GM18508 (cell line): Measurements from ENCODE around the gene UPK1A.
A peak's percentile ranks its signal among the peaks of the same experiment; 100 is the strongest.

Experiments used
- ATAC-seq: cut with Tn5 transposase; IDR thresholded peaks from one replicate; pipeline ENCODE4 v1.9.1; 2021; ENCODE audit warnings: moderate number of reproducible peaks; ENCODE audit not compliant: insufficient read depth, unreplicated experiment

The UPK1A gene

DNA sequence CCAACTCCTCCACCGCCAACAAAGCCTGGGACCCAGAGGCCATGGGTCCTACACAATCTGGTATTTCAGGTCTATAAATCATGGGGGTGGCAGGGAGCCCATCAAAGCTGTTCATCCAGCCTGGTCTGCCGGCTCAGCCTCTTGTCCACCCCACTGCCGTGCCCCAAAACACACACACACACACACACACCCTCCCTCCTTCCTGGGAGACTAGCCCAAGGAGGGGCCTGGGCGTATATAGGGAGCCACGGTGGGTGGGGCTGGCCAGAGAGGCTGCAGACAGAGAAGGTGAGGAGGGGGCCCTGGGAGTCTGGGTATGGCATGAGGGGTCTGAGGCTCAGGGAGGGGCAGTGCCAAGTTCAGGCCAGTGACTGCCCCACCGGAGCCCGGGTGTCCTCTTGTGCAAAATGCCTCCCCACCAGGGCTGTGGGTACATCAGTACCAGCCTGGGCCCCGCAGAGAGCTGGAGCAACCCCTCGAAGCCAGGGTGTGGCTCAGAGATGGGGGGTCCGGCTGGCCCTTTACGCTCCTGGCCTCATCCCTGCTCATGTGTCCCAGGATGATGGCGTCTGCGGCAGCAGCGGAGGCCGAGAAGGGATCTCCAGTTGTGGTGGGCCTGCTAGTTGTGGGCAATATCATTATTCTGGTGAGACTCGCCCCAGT lies at the start of gene UPK1A:
UPK1A (plus strand) TSS at position 267 of the 663 bp plus-strand sequence; CDS start at position 563, 296 bp downstream.
- ATAC-seq, result no peak

DNA sequence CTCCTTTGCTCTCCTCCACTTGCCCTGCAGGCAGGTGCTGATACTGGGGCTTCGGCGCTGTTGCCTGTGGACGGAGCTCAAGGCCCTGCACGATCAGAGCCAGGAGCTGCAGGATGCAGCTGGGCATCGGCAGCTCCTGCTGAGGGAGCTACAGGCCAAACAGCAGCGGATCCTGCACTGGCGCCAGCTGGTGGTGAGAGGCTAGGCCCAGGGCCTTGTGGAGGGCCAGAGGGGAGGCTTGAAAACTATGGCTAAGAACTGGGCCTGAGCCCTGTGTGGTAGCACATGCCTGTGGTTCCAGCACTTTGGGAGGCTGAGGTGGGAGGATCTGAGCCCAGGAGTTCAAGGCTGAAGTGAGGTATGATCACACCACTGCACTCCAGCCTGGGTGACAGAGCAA lies 47.5 kb upstream of the UPK1A start:
- ATAC-seq, result no peak

DNA sequence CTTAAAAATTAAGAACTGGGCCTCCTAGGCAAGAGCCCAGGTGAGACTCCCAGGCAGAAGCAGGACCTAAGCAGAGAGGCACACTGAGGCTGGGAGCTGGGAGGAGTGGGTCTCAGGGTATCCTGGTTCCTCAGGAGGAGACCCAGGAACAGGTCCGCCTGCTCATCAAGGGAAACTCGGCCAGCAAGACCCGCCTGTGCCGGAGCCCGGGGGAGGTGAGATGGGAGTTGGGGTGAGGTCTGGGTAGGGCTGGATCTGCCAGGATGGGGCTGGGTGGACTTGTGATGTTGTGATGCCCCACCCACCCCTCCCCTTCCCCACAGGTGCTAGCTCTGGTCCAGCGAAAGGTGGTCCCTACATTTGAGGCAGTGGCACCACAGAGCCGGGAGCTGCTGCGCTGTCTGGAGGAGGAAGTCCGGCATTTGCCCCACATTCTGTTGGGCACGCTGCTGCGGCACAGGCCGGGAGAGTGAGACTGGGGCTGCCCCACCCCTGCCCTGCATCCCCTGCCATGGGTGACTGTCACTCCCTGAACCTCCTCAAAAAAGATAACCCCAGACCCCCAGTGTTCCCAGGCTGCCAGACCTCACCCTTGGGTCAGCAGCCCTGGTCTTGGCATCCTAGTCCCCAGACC lies 46.9 kb upstream of the UPK1A start:
- ATAC-seq, result no peak

DNA sequence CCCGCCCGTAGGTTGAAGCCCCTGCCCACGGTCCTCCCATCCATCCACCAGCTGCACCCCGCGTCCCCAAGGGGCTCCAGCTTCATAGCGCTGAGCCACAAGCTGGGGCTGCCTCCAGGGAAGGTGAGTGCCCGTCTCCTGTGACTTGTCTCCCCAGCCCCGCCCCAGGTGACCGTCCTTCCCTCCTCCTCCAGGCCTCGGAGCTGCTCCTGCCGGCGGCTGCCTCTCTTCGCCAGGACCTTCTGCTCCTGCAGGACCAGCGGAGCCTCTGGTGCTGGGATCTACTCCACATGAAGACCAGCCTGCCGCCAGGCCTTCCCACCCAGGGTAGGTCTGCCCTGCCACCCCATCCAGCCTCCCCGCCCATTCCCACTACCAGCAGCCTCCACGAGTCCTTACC lies 46.3 kb upstream of the UPK1A start:
- no peak for ATAC-seq

DNA sequence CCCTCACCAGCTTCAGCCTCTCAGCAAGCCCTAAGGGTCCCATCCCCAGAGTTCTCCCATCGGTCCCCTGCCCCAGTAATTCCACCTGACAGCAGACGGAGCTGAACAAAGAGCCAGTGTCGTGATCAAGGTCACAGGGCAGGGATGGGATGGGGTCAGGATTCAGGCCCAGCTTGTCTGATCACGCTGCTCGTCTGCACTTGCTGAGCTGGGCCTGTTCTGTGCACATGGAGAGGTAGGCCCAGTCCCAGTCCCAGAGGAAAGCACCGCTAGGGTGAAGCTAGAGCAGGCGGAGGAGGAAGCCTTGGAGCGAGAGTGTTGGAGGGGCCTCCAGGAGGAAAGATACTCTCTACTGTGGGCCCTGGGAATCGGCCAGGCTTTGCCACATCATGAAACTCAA lies 44.6 kb upstream of the UPK1A start:
- ATAC-seq, result no peak

DNA sequence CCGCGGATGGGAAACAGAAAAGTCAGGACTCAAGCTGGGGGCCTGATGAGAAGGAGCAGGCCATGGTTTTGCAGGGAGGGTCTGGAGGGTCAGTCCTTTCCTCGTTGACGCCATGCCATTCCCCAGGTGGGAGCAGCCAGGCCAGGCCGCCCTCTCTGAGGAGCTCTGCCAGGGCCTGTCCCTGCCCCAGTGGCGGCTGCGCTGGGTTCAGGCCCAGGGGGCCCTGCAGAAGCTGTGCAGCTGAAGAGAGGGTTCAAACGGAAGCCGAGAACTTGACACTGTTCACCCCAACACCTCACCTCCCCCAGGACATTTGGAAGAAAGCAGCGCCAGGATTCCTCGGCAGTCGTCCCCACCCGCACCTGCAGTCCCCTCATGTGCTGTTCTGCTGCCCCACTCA lies 43.6 kb upstream of the UPK1A start:
- ATAC-seq, result no peak

DNA sequence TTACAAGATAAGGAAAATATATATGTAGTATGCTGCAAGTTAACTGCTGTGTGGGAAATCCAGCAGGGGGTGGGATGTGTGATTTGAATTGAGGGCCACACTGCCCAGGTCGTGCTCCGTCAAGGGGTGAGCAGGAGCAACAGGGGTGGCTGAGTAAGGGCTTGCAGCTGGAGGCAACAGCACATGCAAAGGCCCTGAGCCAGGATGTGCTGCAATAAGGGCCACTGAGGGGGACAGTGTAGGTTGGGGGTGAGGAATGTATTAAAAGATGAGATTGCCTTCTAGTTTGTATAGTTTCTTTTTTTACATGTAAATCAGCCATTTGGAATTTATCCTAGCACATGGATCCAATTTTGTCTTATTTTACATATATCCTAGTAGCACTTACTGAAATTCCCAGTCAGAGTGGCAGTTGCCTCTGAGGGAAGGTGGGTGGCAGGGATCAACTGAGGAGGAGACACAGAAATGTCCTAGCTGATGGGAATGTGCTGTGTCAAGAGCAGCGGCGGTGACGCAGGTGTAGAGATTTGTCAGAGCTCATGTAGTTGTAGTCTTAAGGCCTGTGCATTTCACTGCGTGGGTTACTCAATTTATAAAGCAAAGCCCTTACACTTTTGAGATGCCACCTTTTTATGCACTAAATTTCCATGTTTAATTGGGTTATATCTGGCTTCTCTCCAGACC lies 42.8 kb upstream of the UPK1A start:
- no peak for ATAC-seq

DNA sequence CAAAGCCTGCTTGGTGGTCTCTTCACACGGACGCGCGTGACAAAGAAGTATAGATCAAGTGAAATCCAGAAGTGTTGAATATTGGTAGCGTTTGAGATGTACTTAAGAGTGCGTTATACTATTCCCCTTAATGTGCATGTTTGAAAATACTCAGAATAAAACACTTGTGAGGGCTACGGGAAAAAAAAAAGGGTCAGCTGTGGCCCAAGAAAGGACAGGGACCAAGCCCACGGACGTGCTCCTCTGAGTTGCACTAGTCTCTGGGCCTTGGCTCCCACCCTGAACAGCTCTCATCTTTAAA lies 38.1 kb upstream of the UPK1A start:
- no peak for ATAC-seq

DNA sequence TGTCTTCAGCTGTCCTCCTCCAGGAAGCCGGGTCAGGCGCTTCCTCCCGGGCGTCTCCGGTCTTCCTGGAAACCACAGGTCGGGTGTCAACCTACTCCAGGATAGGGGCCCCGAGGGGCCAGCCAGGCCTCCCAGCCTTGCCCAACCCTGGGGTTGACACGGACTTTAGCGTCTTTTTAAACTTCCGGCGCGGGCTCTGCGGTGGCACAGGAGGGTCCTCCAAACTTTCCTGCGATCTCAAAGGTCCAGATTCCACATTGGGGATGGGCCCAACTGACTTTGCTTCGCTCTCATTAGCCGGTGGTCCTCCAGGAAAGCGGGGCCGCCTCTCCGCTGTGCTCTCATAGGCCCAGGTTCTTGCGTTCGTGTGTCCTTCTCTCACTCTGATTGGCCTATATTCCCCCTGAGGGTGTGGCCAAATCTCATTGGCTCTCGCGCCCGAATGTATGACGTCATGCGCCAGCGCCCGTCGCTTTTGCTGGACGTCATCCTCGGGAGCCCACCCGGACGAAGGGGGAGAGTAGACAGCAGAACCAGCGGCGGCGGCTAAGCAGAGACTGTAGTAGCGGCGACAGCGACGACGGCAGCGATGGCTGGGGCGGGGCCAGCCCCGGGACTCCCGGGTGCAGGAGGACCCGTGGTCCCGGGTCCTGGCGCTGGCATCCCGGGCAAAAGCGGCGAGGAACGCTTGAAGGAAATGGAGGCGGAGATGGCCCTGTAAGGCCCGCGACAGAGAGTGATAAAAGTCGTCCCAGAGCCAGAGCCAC lies 37.6 kb upstream of the UPK1A start, which contains the start of gene RBM42:
RBM42 (plus strand) TSS at position 472 of the 767 bp plus-strand sequence; CDS start at position 590, 118 bp downstream.
- ATAC-seq, result peak; percentile 93

DNA sequence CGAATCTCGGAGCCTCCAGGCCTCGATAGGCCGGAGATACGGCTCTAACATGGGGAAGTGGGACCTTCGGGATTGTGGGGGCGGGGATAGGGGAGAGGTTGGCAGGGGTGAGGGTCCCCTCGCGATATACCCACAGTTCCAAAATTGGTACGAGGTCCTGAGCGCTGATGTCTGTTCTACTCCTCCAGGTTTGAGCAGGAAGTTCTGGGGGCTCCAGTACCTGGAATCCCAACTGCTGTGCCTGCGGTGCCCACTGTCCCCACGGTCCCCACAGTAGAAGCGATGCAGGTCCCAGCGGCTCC lies 37.0 kb upstream of the UPK1A start:
- ATAC-seq, result no peak

DNA sequence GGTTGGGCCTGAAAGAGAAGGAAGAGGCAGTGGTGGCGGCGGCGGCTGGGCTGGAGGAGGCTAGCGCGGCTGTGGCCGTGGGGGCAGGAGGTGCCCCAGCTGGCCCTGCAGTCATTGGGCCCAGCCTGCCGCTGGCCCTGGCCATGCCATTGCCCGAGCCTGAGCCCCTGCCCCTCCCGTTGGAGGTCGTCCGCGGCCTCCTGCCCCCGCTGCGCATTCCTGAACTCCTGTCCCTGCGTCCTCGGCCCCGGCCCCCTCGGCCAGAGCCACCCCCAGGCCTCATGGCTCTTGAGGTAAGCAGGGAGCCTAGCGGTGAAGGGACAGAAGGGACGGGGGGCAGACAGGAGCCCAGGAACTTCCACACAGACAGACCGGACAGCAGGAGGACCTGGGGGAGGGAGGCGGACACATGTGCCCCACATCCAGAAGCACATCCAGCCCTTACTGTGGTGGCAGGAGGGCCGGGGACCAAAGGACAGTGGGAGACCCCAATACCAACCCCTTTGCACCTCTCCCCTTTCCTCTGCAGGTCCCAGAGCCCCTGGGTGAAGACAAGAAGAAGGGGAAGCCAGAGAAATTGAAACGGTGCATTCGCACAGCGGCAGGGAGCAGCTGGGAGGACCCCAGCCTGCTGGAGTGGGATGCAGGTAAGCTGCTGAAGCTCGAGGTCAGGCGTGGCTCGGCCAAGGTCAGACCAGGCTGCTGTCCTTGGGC lies 32.4 kb upstream of the UPK1A start:
- no peak for ATAC-seq

DNA sequence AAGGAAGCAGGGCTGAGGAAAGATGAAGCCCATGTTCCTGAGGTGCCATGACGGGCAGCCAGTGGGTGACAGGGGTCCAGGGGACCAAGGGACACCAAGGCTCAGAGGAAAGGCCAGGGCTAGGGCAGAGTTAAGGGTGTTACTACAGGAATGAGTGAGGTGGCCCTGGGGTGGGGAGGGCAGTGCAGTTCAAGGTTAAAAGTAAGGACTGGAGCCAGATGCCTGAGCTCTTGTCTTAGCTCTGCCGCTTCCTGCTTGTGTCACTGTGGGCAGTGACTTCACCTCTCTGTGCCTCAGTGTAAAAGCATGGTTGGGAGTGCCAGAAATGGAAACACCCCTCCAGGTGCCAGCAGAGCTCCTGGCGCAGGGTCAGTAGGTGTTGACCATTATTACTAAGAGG lies 29.7 kb upstream of the UPK1A start:
- no peak for ATAC-seq

DNA sequence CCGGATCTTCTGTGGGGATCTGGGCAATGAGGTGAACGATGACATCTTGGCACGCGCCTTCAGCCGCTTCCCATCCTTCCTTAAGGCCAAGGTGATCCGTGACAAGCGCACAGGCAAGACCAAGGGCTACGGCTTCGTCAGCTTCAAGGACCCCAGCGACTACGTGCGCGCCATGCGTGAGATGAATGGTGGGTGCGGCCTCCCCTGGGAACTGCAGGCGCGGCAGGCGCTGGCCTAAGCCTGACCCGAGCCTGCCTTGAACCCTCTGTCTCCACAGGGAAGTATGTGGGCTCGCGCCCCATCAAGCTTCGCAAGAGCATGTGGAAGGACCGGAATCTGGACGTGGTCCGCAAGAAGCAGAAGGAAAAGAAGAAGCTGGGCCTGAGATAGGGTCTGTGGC lies 29.2 kb upstream of the UPK1A start:
- ATAC-seq, result no peak

DNA sequence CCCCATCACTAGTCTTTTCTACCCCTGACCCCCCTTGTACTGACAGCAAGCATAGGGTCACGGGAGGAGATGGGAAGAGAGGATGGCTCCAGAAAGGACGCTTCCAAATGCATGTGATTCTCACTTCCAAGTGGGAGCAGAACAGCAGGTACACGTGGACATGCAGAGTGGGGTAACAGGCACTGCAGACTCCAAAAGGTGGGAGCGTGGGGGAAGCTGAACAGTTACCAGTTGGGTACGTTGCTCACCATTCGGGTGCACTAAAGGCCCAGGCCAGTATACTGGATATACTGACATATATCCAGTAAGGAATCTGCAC lies 27.0 kb upstream of the UPK1A start:
- no peak for ATAC-seq

DNA sequence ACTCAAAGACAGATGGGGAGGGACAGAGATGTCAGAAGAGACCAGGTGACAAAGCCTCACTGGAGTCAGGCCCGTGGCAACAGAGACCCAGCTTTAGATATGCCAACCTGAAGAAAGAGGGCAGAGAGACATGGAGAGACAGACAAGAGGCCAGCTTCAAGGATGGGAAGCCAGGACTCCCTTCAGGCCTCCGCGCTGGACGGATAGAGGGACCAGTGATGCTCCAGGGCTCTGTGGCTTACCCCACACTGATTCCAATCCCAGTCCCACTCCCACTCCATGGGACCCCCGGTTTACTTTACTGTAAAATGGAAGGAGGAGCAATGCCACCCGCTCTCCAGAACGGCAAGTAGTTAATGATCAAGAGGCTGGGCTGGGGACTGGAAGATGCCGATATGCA lies 26.5 kb upstream of the UPK1A start:
- ATAC-seq, result no peak

DNA sequence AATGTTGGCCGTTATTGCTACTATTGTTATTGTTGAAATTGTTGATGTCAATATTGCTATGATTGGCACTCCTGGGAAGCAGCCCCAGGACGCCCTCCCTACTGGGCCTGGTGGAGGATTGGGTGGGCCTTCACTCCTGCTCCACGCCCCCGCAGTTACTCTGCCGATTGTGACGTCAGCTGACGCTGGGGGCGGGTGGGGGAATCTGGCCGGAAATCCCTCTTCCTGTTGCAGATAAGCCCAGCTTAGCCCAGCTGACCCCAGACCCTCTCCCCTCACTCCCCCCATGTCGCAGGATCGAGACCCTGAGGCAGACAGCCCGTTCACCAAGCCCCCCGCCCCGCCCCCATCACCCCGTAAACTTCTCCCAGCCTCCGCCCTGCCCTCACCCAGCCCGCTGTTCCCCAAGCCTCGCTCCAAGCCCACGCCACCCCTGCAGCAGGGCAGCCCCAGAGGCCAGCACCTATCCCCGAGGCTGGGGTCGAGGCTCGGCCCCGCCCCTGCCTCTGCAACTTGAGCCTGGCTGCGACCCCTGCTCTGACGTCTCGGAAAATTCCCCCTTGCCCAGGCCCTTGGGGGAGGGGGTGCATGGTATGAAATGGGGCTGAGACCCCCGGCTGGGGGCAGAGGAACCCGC lies 24.7 kb upstream of the UPK1A start, which contains the start of gene ETV2:
ETV2 (plus strand) TSS at position 231 of the 637 bp plus-strand sequence. CDS start 716 bp downstream, outside the sequence.
- no peak for ATAC-seq

DNA sequence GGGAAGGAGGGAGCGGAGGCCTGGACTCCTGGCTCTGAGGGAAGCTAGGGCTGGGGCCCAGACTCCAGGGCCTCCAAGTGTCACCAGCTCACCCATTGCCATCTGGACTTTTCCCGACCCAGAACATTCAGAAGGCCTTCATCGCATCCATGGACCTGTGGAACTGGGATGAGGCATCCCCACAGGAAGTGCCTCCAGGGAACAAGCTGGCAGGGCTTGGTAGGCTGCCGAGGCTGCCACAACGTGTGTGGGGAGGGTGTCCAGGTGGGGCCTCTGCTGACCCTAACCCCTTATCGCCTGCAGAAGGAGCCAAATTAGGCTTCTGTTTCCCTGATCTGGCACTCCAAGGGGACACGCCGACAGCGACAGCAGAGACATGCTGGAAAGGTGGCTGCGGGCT lies 24.0 kb upstream of the UPK1A start:
- ATAC-seq, result no peak

DNA sequence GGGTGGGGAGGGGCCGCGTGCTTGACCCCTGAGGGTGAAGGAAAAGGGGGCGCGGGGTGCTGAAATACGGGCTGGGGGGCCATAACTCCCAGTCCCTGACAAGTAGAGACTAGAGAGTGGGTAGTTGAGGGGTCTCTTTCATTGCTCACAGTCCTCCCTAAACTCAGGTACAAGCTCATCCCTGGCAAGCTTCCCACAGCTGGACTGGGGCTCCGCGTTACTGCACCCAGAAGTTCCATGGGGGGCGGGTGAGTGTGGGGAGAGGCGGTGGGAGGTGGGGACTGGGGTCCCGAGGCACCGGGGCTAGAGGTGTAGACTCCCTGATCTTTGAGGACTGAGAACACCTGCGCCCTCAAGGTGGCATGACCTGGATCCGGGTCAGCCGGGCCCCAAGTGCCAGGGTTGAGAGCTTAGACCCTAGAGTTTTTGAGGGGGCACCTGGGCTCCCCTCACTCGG lies 23.5 kb upstream of the UPK1A start:
- ATAC-seq, result no peak

DNA sequence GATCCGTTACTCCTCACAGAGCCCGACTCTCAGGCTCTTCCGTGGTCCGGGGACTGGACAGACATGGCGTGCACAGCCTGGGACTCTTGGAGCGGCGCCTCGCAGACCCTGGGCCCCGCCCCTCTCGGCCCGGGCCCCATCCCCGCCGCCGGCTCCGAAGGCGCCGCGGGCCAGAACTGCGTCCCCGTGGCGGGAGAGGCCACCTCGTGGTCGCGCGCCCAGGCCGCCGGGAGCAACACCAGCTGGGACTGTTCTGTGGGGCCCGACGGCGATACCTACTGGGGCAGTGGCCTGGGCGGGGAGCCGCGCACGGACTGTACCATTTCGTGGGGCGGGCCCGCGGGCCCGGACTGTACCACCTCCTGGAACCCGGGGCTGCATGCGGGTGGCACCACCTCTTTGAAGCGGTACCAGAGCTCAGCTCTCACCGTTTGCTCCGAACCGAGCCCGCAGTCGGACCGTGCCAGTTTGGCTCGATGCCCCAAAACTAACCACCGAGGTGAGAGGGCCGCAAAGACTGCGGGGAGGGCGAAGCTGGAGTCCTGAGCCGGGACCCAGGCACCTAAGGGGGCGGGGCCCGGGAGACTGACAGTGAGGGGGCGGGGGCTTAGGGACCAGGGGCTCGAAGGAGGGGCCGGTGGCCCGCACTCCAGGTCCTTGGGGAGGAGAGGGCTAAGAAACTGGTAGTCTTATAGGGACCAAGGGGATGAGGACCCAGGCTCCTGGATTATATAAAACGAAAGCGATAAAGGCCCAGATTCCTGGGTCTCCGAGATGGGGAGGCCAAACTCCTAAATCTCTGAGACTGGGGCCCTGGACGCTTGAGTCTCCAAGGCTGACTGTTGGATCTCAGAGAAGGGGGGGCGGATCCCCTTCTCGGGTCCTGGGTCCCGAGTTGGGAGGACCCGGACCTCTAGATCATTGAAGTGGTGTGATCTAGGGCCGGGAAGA lies 22.8 kb upstream of the UPK1A start:
- no peak for ATAC-seq
